ENCODE measurements around the gene KIF26B.
A peak's percentile ranks its signal among the peaks of the same experiment; 100 is the strongest.
"Not testable (repeated sequence)": the region's sequence is repeated elsewhere in the genome, so short reads cannot be mapped to it uniquely, and the experiment has no call there.

Gene KIF26B

GRCh38 chr1:245717611-245718010 lies 562.8 kb downstream of the KIF26B start:
- peak; percentile 23 for DNase-seq

GRCh38 chr1:245718123-245718522 lies 563.3 kb downstream of the KIF26B start:
- DNase-seq = peak; percentile 74

GRCh38 chr1:245718951-245719350 lies 564.2 kb downstream of the KIF26B start:
- DNase-seq = no peak

DNA sequence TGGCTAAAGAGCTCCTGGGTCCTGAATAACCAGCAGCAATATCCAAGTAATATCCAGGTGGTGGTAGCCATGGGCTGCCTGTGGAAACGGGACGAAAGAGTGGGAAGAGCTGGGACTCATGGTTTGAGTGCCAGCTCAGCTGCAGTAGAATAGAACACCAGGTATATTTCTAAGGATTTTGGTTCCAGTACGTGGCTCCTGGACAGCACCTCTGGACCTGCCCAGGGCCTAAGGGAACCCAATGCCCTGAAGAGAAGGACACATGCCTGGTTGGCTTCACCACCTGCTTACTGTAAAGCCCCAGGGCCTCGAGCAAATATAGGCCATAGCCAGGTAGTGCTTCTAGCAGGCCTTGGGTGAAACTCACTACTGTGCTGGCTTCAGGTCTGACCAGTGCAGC lies 566.7 kb downstream of the KIF26B start:
- no peak for DNase-seq

DNA sequence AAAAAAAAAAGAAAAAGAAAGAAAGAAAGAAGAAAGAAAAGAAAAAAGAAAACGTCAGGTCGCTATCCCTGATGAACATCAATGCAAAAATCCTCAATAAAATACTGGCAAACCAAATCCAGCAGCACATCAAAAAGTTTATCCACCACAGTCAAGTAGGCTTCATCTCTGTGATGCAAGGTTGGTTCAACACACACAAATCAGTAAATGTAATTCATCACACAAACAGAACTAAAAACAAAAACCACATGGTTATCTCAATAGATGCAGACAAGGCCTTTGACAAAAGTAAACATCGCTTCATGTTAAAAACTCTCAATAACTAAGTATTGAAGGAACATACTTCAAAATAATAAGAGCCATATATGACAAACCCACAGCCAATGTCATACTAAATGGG lies 573.2 kb downstream of the KIF26B start:
- not testable (repeated sequence) for DNase-seq

DNA sequence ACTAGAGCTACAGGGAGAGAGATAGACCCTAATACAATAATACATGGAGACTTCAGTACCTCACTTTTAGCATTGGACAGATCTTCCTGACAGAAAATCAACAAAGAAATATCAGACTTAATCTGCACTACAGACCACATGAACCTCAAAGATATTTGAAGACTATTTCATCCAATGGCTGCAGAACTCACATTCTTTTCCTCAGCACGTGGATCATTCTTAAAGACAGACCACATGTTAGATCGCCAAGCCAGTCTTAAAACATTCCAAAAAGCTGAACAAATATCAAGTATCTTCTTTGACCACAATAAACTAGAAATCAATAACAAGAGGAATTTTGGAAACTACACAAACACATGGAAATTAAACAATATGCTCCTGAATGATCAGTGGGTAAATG lies 576.0 kb downstream of the KIF26B start:
- DNase-seq = no peak

- DNase-seq = not testable (repeated sequence)
Measured at GRCh38 chr1:245740336-245740735, 585.6 kb downstream of the KIF26B start.

DNA sequence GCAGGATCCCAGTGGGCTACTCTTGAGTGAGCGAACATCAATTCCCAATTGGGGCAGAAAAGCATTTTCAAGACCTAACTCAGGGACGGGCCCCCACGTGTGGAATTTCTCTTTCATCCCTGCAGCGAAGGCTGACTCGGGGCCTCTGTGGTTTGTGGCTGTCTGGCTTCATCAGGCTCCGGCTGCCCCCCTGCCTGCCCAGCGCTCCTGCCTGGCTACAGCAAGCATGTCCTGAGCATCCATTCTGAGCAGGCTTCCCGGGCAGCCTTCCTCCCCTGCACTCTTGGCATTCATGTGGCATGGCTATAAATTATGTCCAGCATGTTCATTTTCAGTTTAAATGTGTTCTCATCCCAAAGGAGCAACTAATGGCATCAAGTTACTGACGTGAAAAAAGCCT lies 588.1 kb downstream of the KIF26B start:
- DNase-seq = no peak

DNA sequence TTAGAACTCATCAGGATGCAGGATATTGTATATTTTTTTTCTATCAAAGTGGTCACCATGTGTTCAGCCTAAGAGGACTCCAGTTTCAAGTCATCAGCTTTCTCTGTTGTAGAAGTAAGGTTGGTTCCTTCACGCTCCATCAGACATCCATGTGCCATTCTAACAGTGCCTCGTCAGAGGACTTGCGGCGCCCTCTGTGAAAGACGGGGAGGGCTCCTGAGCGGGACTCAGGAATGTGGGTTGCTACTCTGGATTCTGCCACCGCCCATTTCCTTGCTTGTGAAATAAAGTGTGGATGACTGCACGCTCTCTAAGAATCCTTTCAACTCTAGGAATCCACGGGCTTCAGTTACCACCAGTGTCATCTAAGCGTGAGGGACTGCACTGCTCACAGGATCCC lies 593.5 kb downstream of the KIF26B start:
- DNase-seq = no peak

DNA sequence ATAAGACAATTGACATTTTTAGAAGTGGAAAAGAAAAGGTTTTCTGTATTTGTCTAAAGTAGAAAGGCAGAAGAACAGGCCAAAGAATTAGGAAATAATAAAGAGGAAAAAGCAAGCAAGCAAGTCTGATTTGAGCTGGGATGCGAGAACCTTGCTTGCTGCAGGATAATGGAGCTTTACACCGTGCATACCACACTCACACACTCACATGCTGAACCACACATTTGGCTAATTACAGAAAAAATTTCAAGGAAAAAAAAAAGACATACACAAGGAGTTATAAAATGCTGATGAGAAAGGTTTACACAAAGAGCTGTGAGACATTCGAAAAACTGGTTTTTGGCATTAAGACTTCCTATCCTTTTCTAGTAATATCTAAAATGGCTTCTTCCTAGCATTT lies 593.9 kb downstream of the KIF26B start:
- DNase-seq = no peak

- DNase-seq = no peak
Measured at GRCh38 chr1:245749053-245749452, 594.3 kb downstream of the KIF26B start.

GRCh38 chr1:245750261-245750660 lies 595.5 kb downstream of the KIF26B start:
- DNase-seq = no peak

GRCh38 chr1:245751116-245751515 lies 596.3 kb downstream of the KIF26B start:
- DNase-seq = no peak

DNA sequence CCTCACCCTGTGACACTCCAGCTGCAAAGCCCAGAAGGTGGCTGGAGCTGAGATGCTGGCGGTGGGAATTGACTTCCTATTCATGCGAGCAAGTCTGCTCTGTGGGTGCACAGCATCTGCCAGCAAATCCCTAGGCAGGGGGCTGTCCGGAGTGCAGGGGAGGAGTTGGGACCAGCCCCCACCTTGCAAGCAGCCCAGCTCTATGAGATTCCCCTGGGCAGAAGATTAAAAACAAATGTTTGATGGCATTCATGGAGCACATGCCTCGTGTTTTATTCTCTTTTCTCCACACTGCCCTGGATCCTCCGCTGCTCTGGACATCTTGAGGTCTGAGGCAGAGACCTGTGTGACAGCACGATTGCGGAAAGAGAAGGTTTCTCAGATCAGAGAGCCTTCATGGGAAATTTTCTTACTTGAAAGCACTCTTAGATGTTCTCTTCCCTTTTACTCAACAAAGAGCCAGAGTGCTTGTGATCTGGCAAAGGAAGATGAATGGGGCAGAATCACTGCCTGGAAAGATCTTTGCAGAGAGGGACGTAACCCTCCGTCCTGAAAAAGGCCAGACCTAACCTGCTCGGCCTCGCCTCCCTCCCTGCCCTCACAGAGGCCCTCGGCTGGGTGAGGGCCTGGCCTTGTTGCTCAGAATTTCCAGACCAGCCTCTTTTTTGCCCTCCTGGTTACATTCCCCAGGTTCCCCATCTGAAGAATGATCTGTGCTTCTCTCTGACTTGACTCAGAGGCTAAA lies 597.1 kb downstream of the KIF26B start:
- no peak for DNase-seq

DNA sequence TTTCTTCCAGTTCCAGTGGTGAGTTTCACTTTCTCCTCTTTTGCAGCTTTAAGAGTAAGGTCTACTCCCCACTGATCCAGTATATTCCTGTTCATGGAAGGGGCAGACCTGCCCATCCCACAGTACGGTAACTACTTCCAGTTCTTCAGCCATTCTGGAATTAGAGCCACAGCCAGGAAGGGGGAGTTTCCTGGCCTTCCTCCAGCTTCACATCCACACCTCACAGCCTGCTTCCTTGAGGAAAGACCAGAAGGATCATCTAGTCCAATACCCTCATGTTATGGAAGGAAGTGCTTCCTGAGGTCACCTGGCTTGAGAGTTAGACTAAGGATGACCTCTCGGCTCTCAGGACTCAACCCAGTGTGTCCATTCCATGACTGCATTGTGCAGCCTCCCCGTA lies 597.8 kb downstream of the KIF26B start:
- DNase-seq = no peak

GRCh38 chr1:245753807-245754206 lies 599.0 kb downstream of the KIF26B start:
- DNase-seq = no peak

GRCh38 chr1:245754463-245754961 lies 599.7 kb downstream of the KIF26B start:
- DNase-seq = no peak
